Putamen (tissue), 1 donor: ENCODE results near the gene ADSS2.

Experiments used
- DNase-seq: peaks from one replicate; pipeline ENCODE4 v3.0.0-alpha.2; 2016; ENCODE audit warnings: low spot score

ADSS2 gene

DNA sequence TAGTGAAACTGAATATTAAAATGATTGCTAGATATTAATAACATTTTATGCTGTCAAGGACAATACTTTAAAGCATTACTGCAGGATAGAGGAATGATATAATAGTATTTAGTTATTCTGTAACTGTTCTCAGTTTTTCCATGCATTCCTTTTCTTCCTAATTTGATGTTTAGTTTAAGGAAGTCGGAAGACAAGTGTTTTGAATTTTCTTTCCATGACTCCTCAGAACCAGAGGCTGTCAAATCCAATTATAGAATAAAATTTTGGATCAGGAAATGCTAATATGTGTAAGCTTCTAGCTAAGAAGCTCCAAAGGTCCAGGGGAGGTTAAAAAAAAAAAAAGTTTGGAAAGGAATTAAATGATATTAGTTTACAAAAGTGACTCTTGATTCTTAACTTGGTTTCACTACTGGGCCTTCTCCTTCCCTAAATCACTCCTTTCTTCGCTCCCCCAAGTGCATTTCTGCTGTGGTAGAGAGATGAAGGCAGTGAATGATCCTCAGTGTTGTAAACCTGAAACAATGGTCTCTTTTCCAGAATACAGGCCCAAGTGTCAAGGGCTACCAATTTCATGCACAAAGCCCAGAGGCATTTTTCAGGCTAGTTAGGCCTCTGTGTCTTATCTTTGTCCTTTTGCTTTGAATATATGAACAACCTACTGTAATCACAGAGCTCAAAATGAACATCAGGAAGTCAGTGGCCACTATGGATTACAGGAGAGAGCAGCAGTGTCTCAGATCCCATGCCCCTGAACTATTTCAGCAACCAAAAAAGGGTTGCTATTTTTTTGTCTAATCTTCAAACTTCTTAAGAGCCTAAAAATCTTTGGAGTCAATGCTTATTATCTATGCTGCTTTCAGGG, 6.2 kb downstream of the ADSS2 start:
- DNase-seq, result no peak

- no peak for DNase-seq
These were observed 6.9 kb downstream of the ADSS2 start for GRCh38 chr1:244444854-244445253.

DNA sequence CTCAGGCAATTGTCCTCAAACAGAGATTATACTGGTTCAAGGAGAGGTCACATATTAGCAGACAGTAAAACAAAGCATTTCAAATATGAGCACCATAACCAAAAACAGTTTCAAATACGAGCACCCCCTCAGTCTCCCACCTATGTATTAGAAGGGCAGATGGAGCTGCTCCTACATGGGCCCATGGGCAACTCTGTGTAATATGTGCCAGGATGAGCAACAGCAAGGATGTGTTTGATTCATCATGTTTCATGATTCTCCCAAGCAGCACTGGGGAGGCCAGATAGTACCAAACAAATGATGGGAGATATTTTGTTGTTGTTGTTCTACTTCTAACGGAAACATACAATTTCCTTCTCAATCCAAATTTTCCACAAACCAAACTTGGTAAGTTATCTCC, 8.9 kb downstream of the ADSS2 start:
- no peak for DNase-seq

DNA sequence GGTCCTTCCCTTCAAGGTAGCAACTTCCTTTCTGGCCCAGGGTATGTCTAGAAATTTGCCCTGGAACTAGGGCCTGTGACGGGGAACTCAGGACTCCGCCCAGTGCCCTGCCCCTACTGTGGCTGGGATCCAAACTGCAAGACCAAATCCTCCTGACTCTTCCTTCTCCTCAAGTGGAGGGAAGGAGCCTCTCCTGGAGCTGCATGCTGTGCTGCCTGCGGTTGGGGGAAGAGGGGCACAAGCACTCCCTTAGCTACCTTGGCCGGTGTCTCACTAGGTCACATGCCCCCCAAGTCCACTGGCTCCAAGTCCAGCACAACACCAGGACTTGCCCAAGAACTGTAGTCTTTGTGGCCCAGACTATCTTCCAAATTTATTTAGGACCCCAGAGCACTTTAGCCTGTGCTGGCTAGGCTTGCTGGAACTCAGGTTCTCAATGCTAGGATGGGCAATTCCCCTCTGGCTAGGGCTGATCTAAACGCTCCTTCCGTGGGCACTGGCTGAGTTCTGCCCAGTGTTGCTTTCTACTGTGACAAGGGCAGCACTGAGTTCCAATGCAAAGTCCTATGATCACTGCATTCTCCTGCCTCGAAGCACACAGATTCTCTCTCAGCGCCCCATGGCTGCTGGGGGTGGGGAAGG, 12.2 kb downstream of the ADSS2 start:
- no peak for DNase-seq

GRCh38 chr1:244437086-244437468, 14.6 kb downstream of the ADSS2 start:
- DNase-seq, result no peak

DNA sequence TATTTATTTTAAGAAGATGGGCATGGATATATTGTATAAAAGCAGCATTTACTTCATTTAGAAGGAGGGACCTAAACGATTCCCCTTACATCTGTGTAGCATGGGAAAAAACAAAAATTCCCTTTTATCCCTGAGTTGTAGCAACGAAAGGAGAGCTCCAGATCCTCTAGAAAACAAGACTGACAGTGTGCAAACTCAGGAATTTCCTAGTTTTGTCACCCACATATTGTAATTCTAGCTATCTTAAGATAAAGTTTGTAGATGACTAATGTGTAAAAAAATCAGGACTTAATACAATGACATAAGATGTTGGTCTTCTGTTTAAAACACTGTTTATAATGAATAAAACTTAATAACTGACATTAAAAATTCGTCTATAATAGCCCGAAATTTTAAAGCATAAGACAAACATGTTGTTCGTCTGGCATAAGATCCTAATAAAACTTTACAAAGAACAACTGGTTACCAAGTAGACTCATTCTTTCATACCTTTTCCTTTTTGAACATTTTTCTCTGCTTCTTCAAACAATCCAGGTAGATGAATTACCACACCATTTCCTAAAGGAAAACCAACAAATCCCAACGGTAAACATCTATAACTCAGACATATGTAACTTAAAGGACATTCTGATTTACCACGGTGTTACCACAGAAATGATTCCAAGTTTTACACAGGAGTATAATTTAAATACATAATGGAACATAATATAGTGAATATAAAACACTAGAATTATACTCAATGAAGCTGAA, 15.2 kb downstream of the ADSS2 start:
- no peak for DNase-seq

DNA sequence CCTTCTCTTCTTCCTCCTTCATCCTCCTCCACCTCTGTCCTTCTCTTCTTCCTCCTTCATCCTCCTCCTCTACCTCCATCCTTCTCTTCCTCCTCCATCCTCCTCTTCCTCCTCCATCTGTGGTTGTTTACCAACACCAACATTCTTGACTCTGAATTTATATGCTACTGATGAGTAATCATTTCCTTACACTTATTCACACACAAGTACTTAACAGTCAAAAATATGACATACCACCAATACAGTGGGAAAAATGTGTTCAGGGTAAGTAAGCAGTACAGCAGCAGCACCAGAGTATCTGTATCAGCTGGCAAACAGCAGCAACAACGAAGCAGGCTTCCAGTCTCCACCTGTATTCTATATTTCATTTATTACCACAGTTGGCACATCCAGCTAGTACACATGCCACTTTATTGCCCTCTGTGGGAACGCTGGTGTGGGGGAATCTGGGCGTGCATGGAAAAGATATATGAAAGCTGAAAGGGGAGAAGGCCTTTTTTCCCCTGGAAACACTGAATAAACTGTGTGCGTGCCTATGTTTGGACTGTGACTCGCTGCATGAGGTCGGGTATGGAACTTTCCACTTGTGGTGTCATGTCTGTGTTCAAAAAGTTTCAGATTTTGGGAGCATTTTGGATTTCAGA, 16.0 kb downstream of the ADSS2 start:
- DNase-seq, result no peak

DNA sequence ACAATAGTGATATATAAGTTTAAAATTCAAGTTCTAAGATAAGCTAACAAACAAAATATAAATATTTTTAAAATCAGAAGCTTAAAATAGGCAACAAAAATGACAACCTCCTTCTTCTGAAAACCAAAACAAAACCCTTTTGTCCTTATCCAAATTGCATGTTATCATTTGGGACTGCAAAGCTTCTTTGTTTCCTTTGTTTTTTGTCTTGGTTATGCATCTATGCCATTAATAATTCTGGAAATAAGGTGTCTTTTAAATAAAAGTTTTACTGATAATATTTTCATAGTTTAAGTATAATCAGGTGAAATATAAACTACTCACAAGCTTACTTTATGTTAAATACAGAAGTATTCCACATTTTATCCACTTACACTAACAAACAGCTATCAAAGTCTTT, 20.5 kb downstream of the ADSS2 start:
- no peak for DNase-seq

DNA sequence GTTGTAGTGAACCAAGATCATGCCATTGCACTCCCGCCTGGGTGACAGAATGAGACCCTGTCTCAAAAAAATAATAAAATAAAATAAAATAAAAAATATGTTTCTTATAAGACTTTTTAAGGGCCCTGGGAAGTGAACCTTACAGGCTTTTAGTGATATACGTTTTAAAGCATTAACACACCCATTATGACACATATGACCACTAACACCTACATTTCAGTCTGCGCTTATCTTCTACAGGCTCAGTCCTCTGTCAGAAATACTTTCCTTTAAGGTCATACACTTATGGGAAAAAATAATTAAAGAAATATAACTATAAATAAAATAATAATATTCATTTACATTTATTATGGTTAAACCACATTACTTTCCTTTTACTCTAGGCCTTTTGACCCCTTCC, 21.9 kb downstream of the ADSS2 start:
- no peak for DNase-seq

GRCh38 chr1:244427647-244428046, 24.1 kb downstream of the ADSS2 start:
- DNase-seq, result no peak

DNA sequence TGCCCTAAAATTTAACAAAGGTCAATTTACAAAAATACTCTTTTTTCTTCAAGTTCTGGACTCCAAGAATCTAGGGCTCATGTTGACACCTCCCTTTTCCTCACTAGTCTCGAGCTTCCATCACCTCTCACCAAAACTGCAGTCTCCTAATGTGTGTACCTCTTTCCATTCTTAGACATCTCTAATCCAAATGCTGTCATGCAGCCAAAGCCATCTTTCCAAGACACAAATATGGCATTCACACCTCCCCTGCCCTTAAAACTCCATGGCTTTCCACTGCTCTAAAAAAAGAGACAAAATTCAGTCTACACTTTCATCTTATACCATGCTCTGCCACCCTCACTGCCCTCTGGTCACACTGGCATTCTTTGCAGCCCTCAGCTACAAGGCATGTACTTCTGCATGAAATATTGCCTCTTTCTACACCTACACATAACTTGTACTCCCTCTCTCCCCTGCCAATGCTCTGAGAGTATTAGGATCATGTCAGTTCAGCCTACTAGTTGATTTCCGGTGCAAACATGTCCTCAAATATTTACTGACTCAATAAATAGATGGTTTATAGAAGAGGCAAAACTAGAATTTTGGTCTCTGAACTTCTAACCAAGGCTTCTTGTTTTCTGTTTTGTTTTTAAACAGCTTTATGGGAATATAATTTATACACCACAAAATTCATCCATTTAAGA, 26.9 kb downstream of the ADSS2 start:
- DNase-seq, result no peak

DNA sequence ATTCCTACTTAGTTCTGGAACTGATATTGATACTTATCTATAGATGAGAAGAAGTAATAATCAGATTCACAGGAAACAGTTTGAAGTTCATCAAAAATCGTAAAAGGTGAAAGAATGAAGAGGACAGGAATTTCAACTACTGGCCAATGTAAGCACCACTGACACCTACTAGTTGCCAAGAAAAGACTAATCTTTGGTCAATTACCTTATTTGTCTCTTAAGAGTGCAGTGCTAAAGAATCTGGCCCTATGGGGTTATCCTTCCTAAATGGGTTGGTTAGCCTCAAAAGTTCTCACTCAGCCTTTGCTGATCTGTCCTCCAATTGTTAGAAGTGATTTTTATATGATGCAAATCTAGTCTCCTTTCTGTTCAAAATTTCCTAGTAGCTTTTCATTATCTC, 29.5 kb downstream of the ADSS2 start:
- DNase-seq, result no peak

DNA sequence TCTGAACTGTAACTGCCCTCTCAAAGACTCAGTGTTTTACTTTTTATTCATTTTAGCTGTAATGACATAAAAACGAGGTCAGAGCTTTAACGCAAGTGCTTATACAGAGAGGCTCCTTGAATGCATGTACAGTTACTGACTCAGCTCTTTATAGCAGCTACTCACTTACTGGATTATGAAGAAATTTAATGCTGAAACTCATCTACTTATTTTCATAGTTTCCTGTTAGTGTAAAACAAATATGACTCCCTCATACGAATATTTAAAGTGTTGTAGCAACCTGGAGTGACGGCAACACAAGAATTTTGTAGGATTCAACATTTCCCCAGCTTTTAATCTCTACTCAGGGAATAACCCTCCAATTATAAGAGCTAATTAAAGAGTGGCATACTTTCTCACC, 32.7 kb downstream of the ADSS2 start:
- no peak for DNase-seq

- no peak for DNase-seq
These were observed 37.2 kb downstream of the ADSS2 start for GRCh38 chr1:244414543-244414942.

- no peak for DNase-seq
These were observed 38.0 kb downstream of the ADSS2 start for GRCh38 chr1:244413736-244414135.

GRCh38 chr1:244412176-244412575, 39.5 kb downstream of the ADSS2 start:
- DNase-seq, result no peak

GRCh38 chr1:244409701-244410100, 42.0 kb downstream of the ADSS2 start:
- no peak for DNase-seq

DNA sequence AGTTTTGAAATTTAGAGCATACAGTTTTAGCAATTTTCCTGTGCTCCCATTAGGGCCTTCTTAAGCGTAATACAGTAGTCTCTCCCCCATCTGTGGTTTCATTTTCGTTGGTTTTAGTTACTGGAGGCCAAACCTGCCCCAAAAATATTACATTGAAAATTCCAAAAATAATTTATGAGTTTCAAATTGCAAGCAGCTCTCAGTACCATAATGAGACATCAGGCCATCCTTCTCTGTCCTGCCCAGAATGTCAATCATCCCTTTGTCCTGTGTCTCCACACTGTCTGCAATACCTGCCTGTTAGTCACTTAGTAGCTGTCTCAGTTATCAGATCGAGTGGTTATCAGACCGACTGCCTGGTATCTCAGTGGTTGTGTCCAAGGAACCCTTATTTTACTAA, 45.4 kb downstream of the ADSS2 start:
- DNase-seq, result no peak

- no peak for DNase-seq
These were observed 45.9 kb downstream of the ADSS2 start for GRCh38 chr1:244405856-244406255.

DNA sequence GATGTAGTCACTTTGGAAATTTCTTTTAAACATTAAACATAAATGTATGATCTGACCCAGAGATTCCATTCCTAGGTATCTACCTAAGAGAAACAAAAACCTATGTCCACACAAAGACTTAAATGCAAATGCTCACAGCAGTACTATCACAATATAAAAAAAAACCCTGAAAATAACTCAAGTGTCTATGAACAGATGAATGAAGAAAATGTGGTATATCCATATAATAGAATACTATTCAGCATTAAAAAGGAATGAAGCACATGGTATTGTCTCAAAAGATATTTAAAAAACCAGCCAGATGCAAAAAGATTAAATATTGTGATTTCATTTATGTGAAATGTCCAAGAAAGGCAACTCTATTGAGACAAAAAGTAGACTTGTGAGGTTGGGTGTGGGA, 48.3 kb downstream of the ADSS2 start:
- no peak for DNase-seq

GRCh38 chr1:244400974-244401373, 50.7 kb downstream of the ADSS2 start:
- no peak for DNase-seq

DNA sequence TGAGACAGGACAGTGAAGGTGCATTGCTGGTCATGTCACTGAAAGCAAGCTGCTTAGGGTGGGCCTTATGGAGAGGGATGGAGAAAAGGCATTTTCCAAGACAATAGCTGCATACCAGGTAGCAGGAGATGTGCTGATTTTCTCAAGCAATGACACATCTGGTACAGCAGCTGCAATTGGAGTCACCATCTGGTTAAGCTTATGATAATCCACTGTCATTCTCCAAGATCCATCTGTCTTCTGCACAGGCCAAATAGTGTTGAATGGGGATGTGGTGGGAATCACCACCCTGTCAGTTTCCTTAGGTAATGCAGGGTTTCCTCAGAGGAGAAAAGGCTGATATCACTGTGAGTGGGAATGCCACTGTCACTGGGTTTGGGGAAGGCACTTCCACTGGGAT, 54.6 kb downstream of the ADSS2 start:
- no peak for DNase-seq
